Vagina (tissue), 2 donors: ENCODE data around the gene KRT9.

Experiments
- POLR2AphosphoS5 ChIP-seq, 2 donors: sonication (generic); formaldehyde crosslinking; IDR thresholded peaks; one replicate each; pipeline ENCODE4 v1.9.0; 2017; ENCODE audit warnings: antibody characterized with exemption in 2 of 2, mild to moderate bottlenecking in 2 of 2, low read depth in 1 of 2; ENCODE audit not compliant: insufficient read depth in 1 of 2
- TF ChIP-seq, protein P1 (sequence below), 3 experiments: fragments of 450-650 bp in 2 of 3; fragments of 200-600 bp in 1 of 3; sonication (generic) in 1 of 3; IDR thresholded peaks; one replicate each; pipeline ENCODE4 v1.5.1; 2017 to 2019; ENCODE audit warnings: antibody characterized with exemption in 3 of 3, mild to moderate bottlenecking in 2 of 3, moderate library complexity in 2 of 3

GRCh38 chr17:41518031-41518430 lies 53.8 kb downstream of the KRT9 start:
- TF ChIP-seq, protein P1, sequence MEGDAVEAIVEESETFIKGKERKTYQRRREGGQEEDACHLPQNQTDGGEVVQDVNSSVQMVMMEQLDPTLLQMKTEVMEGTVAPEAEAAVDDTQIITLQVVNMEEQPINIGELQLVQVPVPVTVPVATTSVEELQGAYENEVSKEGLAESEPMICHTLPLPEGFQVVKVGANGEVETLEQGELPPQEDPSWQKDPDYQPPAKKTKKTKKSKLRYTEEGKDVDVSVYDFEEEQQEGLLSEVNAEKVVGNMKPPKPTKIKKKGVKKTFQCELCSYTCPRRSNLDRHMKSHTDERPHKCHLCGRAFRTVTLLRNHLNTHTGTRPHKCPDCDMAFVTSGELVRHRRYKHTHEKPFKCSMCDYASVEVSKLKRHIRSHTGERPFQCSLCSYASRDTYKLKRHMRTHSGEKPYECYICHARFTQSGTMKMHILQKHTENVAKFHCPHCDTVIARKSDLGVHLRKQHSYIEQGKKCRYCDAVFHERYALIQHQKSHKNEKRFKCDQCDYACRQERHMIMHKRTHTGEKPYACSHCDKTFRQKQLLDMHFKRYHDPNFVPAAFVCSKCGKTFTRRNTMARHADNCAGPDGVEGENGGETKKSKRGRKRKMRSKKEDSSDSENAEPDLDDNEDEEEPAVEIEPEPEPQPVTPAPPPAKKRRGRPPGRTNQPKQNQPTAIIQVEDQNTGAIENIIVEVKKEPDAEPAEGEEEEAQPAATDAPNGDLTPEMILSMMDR (IDR thresholded peaks at IDR 0.05) = no peak
- TF ChIP-seq POLR2AphosphoS5 (IDR thresholded peaks at IDR 0.05; ENCODE audit: insufficient read depth in 1 of 2, low read depth in 1 of 2) = no peak
